ENCODE data around the gene RIMS1.

The RIMS1 gene

DNA sequence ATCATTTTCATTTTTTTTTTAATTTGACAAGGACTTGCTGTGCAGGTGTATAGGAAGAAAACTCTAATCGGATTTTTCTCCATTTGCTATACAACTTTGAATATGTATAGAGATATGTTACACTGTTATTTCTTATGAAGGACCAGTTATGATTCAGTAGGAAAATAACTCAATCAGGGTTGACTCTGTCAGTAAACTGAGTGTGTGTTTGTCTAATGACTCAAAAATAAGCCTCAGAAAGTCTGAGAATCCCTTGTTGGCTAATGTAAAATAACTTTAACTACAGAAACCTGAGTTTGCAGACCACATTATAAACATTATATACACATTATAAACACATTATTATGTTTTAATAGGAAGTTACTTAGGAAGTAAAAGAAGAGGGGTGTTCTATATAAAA lies 352.6 kb downstream of the RIMS1 start:
- no peak for DNase-seq

- no peak for DNase-seq
These were observed 359.2 kb downstream of the RIMS1 start for GRCh38 chr6:72245565-72245964.

DNA sequence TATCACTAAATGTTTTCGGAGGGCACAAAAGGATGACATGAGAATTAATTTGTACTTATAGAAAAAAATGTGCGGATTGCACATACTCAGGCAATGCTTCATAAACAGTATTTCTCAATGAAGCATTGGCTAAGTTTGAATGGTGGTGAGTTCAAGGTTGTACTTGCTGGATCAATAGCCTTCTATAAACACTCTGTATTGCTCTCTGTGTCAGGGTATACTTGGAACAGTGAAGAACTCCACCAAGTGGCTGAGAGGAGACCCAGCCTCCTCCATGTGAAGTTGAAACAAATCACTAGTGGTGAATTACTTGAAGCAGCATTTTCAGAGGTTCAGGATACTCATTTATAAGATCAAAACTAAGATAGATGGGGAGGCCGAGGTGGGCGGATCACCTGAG lies 360.6 kb downstream of the RIMS1 start:
- no peak for DNase-seq

GRCh38 chr6:72248621-72249020 lies 362.3 kb downstream of the RIMS1 start:
- no peak for DNase-seq

- no peak for DNase-seq
These were observed 364.3 kb downstream of the RIMS1 start for GRCh38 chr6:72250664-72251063.

GRCh38 chr6:72260489-72260888 lies 374.1 kb downstream of the RIMS1 start:
- no peak for DNase-seq

DNA sequence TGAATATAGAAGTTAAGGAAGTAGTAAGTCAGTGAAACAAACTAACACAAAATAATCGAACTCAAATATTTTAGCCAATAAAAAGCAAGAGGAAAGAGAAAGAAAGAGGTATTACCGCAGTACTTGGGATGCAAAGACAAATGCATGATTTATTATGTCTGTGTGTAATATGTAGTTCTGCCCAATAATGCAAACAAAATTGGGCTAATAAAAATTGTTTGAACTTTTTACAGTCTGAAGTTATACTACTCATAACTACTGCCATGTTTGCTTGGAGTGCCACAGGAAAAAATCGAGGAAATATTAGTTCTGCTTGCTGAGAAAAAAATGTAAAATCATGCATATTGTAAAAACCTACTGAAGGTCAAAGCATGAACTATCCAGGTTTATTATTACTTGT lies 375.2 kb downstream of the RIMS1 start:
- DNase-seq: no peak

DNA sequence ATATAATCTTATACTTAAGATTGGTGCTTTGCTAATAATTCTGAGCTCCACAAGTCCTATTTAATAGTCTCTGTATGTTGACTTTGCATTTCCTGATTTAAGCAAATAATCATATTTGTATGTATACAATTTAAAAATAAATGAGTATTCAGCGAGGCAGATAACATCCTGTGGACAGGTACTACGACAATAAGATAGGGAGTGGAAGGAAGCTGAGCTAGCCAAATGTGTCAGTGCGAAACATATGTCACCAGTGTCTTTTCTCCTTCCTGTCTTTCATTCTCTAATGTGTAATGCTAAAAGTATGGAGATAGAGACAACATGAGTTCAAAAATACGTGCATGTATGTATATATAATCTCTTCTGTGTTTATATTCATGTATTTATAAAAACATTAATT lies 375.9 kb downstream of the RIMS1 start:
- DNase-seq: no peak

DNA sequence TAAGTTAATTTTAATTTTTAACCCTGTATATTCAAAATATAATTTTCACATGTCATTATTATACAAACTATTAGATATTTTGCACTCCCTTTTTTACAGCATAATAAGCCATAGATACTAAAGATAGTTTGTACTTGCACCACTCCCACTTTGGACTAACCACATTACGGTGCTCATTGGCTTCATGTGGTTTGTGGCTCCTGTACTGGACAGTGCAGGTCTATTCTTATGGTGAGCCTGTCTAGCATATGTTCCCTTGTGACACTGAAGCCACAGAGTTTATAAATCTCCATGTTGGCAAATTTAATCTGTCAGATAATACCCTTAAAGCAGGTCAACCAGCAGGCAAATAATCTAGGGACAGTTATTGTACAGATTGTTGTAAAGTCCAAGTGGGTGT lies 381.1 kb downstream of the RIMS1 start:
- no peak for DNase-seq

GRCh38 chr6:72271531-72271930 lies 385.2 kb downstream of the RIMS1 start:
- DNase-seq: no peak

GRCh38 chr6:72272958-72273357 lies 386.6 kb downstream of the RIMS1 start:
- DNase-seq: no peak

- no peak for DNase-seq
These were observed 389.5 kb downstream of the RIMS1 start for GRCh38 chr6:72275888-72276287.

- DNase-seq: no peak
These were observed 395.9 kb downstream of the RIMS1 start for GRCh38 chr6:72282201-72282600.

DNA sequence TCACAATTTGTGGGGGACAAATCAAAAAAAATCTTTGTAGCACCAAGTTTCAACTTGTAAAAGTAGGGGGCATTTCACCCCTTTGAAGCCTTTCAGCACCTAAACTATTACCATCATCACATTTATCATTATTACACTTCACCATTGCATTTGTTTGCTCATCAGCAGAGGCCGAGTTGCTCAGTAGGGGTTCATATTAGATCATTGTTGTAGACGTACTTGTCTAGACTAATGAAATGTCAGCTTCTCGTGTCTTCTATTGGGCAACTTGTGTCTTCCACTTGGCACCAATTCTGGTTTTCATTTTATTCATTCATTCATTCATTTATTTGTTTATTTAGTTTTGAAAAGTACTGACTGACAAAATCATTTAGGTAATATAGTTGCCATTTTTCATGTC lies 397.2 kb downstream of the RIMS1 start:
- no peak for DNase-seq

- no peak for DNase-seq
These were observed 400.6 kb downstream of the RIMS1 start for GRCh38 chr6:72286911-72287311.

GRCh38 chr6:72287801-72288200 lies 401.5 kb downstream of the RIMS1 start:
- DNase-seq: no peak

- DNase-seq: no peak
These were observed 402.2 kb downstream of the RIMS1 start for GRCh38 chr6:72288592-72288991.

GRCh38 chr6:72290620-72291019 lies 404.3 kb downstream of the RIMS1 start:
- DNase-seq: no peak

GRCh38 chr6:72296375-72296774 lies 410.0 kb downstream of the RIMS1 start:
- no peak for DNase-seq

GRCh38 chr6:72305971-72306370 lies 419.6 kb downstream of the RIMS1 start:
- no peak for DNase-seq

GRCh38 chr6:72316675-72317380 lies 430.5 kb downstream of the RIMS1 start:
- no peak for DNase-seq

GRCh38 chr6:72321788-72322187 lies 435.4 kb downstream of the RIMS1 start:
- DNase-seq: no peak

- no peak for DNase-seq
These were observed 436.4 kb downstream of the RIMS1 start for GRCh38 chr6:72322771-72323170.

DNA sequence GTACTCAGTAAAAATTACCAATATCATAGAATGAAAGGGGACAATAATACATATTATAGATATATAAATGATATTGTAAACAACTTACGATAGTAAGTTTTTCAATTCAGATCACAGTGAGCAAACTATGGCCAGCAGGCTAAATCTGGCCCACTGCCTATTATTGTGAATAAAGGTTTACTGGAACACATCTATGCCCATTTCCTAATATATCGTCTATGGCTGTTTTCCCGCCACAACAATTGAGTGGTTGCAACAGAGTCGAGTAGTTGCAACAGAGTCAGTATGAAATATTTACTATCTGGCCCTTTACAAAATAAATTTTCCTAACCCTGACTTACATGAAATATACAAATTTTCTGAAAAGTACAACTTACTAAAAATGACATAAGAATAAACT lies 438.2 kb downstream of the RIMS1 start:
- DNase-seq: no peak

DNA sequence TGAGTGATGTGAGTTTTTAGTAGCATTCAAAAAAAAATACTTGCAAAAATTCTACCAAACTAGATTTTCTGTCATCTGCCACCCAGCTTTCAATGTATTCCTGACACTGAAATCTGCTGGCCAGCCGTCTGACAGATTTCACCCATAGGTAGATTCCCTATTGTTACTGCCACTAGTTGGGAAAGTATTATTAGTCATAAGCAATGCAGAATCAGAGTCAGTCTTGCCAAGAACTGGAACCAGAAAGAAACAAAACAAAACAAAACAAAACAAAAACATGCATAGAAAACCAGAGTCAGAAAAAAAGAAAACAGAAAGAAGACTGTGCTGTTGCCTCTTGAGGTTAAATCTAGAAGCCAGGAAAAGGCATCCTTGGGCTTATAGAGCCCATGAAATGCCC lies 442.4 kb downstream of the RIMS1 start:
- DNase-seq: no peak

Measured in right kidney (tissue), 1 donor.